ENCODE results near the gene PCSK4. TPM values are rescaled to one million over a fixed set of nuclear protein-coding genes. Genes with fewer than 3 reads are reported as not detected.

Gene PCSK4
- total and polyA plus RNA-seq, 10 of the 15 experiments (the other 5 are each of a cell fraction or from before 2014, with no cell fraction given) = 0.27 to 0.99 (median 0.40) TPM; not detected in 3

DNA sequence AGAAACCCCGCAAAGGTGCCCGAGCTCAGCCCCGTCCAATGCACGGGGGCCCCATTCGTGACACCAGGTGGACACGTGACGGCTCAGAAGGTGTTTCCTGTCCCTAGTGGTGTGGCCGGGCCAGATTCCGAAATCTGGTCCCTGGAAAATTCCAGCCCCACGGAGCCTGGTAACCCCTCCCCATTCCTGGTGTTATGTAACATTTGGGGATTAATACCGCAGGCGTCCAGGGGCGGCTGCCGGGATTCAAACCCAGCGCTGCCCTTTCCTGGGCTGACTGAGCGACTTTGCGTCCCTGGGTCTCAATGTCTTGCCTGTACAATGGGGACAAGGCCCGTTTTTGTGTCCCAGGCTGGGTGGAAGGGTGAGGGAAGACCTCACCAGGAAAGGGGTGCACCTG, 32.7 kb upstream of the PCSK4 start:
- CTCF ChIA-PET = no interaction called here
- FAIRE-seq (no peak), ATAC-seq (no peak), DNase-seq (ENCODE audit: low read depth, low spot score) (no peak)
- Histone ChIP-seq H3K9me3 (replicated peaks; ENCODE audit: control insufficient read depth, insufficient read depth, low read length) (no peaks in the 10 kb centered on the region), H4K20me1 (ENCODE audit: control insufficient read depth, insufficient read depth) (no peaks in the 10 kb centered on the region), H3K4me2 (ENCODE audit: control insufficient read depth, insufficient read depth) (no peak overlapping the region), H3K9ac (ENCODE audit: control insufficient read depth, insufficient read depth, low read length) (no peak overlapping the region), H3K27ac (ENCODE audit: control insufficient read depth, insufficient read depth) (no peak overlapping the region), H3K4me3 (no peak overlapping the region), H3K27me3 (replicated peaks in 1 of 2; ENCODE audit: control insufficient read depth in 2 of 2, insufficient read depth in 2 of 2, low read length in 1 of 2) (peaks cover 0 to 2% of the 10 kb centered on the region in 2 experiments; a peak in 3 of 4 replicates), H2AFZ (ENCODE audit: control insufficient read depth, low read depth, low read length) (no peak overlapping the region), H3K79me2 (ENCODE audit: control insufficient read depth, insufficient read depth, low read length) (no peaks in the 10 kb centered on the region), H3K4me1 (ENCODE audit: control insufficient read depth, insufficient read depth, low read length) (no peaks in the 10 kb centered on the region), H3K36me3 (ENCODE audit: control insufficient read depth in 2 of 2, insufficient read depth in 2 of 2, low read length in 1 of 2) (no peaks in the 10 kb centered on the region)
- WGBS (ENCODE audit: insufficient coverage, insufficient replicate concordance, low lambda C conversion rate, missing lambda C conversion rate) = 58% methylated on average over 18 of the region's 18 CpGs
- SMC1A ChIA-PET (ENCODE audit: uncharacterized antibody, unreplicated experiment) = no interaction called here
- POLR2A ChIA-PET = no interaction called here
- BruUV-seq (replicated peaks) = no TSS peak
- RAD21 ChIA-PET (ENCODE audit: unreplicated experiment) = no interaction called here
- in situ Hi-C loops (cut with MboI) (no loop called here), intact Hi-C loops (cut with micrococcal nuclease; ENCODE audit: unreplicated experiment) (no loop called here)
- no peak for TF ChIP-seq TCF3 (IDR thresholded peaks at IDR 0.05; ENCODE audit: borderline replicate concordance, insufficient read depth, low read depth, low read length)
- no peak for TF ChIP-seq EZH2 (IDR thresholded peaks at IDR 0.05; ENCODE audit: borderline replicate concordance, control insufficient read depth, low read depth, low read length)
- TF ChIP-seq, protein P1, sequence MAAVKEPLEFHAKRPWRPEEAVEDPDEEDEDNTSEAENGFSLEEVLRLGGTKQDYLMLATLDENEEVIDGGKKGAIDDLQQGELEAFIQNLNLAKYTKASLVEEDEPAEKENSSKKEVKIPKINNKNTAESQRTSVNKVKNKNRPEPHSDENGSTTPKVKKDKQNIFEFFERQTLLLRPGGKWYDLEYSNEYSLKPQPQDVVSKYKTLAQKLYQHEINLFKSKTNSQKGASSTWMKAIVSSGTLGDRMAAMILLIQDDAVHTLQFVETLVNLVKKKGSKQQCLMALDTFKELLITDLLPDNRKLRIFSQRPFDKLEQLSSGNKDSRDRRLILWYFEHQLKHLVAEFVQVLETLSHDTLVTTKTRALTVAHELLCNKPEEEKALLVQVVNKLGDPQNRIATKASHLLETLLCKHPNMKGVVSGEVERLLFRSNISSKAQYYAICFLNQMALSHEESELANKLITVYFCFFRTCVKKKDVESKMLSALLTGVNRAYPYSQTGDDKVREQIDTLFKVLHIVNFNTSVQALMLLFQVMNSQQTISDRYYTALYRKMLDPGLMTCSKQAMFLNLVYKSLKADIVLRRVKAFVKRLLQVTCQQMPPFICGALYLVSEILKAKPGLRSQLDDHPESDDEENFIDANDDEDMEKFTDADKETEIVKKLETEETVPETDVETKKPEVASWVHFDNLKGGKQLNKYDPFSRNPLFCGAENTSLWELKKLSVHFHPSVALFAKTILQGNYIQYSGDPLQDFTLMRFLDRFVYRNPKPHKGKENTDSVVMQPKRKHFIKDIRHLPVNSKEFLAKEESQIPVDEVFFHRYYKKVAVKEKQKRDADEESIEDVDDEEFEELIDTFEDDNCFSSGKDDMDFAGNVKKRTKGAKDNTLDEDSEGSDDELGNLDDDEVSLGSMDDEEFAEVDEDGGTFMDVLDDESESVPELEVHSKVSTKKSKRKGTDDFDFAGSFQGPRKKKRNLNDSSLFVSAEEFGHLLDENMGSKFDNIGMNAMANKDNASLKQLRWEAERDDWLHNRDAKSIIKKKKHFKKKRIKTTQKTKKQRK (IDR thresholded peaks at IDR 0.05; ENCODE audit: low read depth, low read length) = no peak
- no peak for TF ChIP-seq TCF12 (IDR thresholded peaks at IDR 0.05; ENCODE audit: low read depth, low read length)
- no peak for TF ChIP-seq ESRRA (IDR thresholded peaks at IDR 0.05; ENCODE audit: low read length)
- TF ChIP-seq, protein P2, sequence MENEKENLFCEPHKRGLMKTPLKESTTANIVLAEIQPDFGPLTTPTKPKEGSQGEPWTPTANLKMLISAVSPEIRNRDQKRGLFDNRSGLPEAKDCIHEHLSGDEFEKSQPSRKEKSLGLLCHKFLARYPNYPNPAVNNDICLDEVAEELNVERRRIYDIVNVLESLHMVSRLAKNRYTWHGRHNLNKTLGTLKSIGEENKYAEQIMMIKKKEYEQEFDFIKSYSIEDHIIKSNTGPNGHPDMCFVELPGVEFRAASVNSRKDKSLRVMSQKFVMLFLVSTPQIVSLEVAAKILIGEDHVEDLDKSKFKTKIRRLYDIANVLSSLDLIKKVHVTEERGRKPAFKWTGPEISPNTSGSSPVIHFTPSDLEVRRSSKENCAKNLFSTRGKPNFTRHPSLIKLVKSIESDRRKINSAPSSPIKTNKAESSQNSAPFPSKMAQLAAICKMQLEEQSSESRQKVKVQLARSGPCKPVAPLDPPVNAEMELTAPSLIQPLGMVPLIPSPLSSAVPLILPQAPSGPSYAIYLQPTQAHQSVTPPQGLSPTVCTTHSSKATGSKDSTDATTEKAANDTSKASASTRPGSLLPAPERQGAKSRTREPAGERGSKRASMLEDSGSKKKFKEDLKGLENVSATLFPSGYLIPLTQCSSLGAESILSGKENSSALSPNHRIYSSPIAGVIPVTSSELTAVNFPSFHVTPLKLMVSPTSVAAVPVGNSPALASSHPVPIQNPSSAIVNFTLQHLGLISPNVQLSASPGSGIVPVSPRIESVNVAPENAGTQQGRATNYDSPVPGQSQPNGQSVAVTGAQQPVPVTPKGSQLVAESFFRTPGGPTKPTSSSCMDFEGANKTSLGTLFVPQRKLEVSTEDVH (IDR thresholded peaks at IDR 0.05; ENCODE audit: low read depth, partially characterized antibody) = no peak
- no peak for TF ChIP-seq MXI1 (IDR thresholded peaks at IDR 0.05; ENCODE audit: low read depth, low read length)
- TF ChIP-seq, protein P3, sequence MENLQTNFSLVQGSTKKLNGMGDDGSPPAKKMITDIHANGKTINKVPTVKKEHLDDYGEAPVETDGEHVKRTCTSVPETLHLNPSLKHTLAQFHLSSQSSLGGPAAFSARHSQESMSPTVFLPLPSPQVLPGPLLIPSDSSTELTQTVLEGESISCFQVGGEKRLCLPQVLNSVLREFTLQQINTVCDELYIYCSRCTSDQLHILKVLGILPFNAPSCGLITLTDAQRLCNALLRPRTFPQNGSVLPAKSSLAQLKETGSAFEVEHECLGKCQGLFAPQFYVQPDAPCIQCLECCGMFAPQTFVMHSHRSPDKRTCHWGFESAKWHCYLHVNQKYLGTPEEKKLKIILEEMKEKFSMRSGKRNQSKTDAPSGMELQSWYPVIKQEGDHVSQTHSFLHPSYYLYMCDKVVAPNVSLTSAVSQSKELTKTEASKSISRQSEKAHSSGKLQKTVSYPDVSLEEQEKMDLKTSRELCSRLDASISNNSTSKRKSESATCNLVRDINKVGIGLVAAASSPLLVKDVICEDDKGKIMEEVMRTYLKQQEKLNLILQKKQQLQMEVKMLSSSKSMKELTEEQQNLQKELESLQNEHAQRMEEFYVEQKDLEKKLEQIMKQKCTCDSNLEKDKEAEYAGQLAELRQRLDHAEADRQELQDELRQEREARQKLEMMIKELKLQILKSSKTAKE (IDR thresholded peaks at IDR 0.05; ENCODE audit: low read depth, poor library complexity, severe bottlenecking) = no peak
- no peak for TF ChIP-seq NR2F1 (conservative IDR thresholded peaks at IDR 0.05)
- no peak for TF ChIP-seq EGR1 (IDR thresholded peaks at IDR 0.05; ENCODE audit: borderline replicate concordance in 1 of 2, low read depth in 2 of 2, low read length in 2 of 2)
- no peak for TF ChIP-seq HDAC6 (IDR thresholded peaks at IDR 0.05; ENCODE audit: unreplicated experiment)
- TF ChIP-seq JUND (IDR thresholded peaks at IDR 0.05; ENCODE audit: low read depth, low read length) = no peak
- TF ChIP-seq, protein P4, sequence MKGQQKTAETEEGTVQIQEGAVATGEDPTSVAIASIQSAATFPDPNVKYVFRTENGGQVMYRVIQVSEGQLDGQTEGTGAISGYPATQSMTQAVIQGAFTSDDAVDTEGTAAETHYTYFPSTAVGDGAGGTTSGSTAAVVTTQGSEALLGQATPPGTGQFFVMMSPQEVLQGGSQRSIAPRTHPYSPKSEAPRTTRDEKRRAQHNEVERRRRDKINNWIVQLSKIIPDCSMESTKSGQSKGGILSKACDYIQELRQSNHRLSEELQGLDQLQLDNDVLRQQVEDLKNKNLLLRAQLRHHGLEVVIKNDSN (IDR thresholded peaks at IDR 0.05; ENCODE audit: borderline replicate concordance, extremely low read length, insufficient read depth, low read depth, low read length) = no peak

Data from GM12878 (cell line).